CD4-positive, CD25-positive, alpha-beta regulatory T cell (primary cell): ENCODE measurements around the gene NOTUM. TPM values are rescaled to one million over a fixed set of nuclear protein-coding genes. Genes with fewer than 3 reads are reported as not detected.

ENCODE experiments used
- ATAC-seq, 2 donors: fragments of 150-1000 bp; cut with Tn5 transposase; one replicate each; pipeline ENCODE4 v1.10.0; 2021; ENCODE audit warnings: low read depth in 2 of 2, moderate number of reproducible peaks in 2 of 2, moderate library complexity in 1 of 2
- DNase-seq, 3 donors: peaks; one replicate each; pipeline versions ENCODE4 v3.0.0 to v3.0.0-alpha.2; 2012 to 2022; ENCODE audit warnings: mixed read lengths in 1 of 3
- H3K27ac ChIP-seq: one replicate; pipeline ENCODE4 v1.7.0; 2013; ENCODE audit warnings: mild to moderate bottlenecking, low read length; ENCODE audit not compliant: insufficient read depth, poor library complexity, severe bottlenecking
- H3K27me3 ChIP-seq: one replicate; pipeline ENCODE4 v1.7.0; 2013; ENCODE audit warnings: low read length; ENCODE audit not compliant: control insufficient read depth, insufficient read depth
- H3K36me3 ChIP-seq: one replicate; pipeline ENCODE4 v1.7.0; 2013; ENCODE audit warnings: mild to moderate bottlenecking, low read length, moderate library complexity; ENCODE audit not compliant: control insufficient read depth, insufficient read depth
- H3K4me1 ChIP-seq: 2 replicates; pipeline ENCODE4 v1.7.0; 2013; ENCODE audit warnings: mild to moderate bottlenecking, low read length; ENCODE audit not compliant: insufficient read depth, control insufficient read depth, poor library complexity, severe bottlenecking
- H3K4me3 ChIP-seq: one replicate; pipeline ENCODE4 v1.7.0; 2013; ENCODE audit warnings: low read depth, mild to moderate bottlenecking, low read length, moderate library complexity
- H3K9me3 ChIP-seq, 2 experiments: 1 replicate in 1 of 2; 2 replicates in 1 of 2; pipeline ENCODE4 v1.7.0; 2013; ENCODE audit warnings: low read length in 2 of 2, mild to moderate bottlenecking in 1 of 2, moderate library complexity in 1 of 2; ENCODE audit not compliant: control insufficient read depth in 2 of 2
- H3K27ac Mint-ChIP-seq, 3 donors: one replicate each; pipeline ENCODE4 v1.8.0; 2020 to 2022; ENCODE audit warnings: mild to moderate bottlenecking in 3 of 3, mixed read lengths in 3 of 3, moderate library complexity in 2 of 3
- H3K27me3 Mint-ChIP-seq: one replicate; pipeline ENCODE4 v1.8.0; 2022; ENCODE audit warnings: mild to moderate bottlenecking, mixed read lengths
- H3K36me3 Mint-ChIP-seq: one replicate; pipeline ENCODE4 v1.8.0; 2020; ENCODE audit warnings: mixed read lengths
- H3K4me1 Mint-ChIP-seq, 4 donors: one replicate each; pipeline ENCODE4 v1.8.0; 2020 to 2022; ENCODE audit warnings: mixed read lengths in 4 of 4, mild to moderate bottlenecking in 1 of 4
- H3K4me3 Mint-ChIP-seq, 4 donors: one replicate each; pipeline ENCODE4 v1.8.0; 2020 to 2022; ENCODE audit warnings: mild to moderate bottlenecking in 4 of 4, mixed read lengths in 4 of 4, moderate library complexity in 3 of 4
- H3K9me3 Mint-ChIP-seq, 7 donors: one replicate each; pipeline ENCODE4 v1.8.0; 2020 to 2022; ENCODE audit warnings: mixed read lengths in 7 of 7, mild to moderate bottlenecking in 3 of 7, moderate library complexity in 2 of 7
- polyA plus RNA-seq, 4 donors: library from polyadenylated mRNA; unstranded; fragments of 300-500 nt; fragmentation: Illumina TruSeq; gene quantifications; one replicate each; pipeline ENCODE4 v1.2.3, GENCODE V29; 2021
- total RNA-seq: library from RNA; stranded (reverse); gene quantifications from one replicate; pipeline ENCODE4 v1.2.3, GENCODE V29; 2022

NOTUM gene
- total and polyA plus RNA-seq, 5 donors from 2014 or later: 0.09 to 0.17 TPM; not detected in 3

GRCh38 chr17:81993729-81994592, 33.0 kb upstream of the NOTUM start:
- H3K4me3 Mint-ChIP-seq: no peak overlapping the region
- no peaks in the 10 kb centered on the region for H3K36me3 ChIP-seq

DNA sequence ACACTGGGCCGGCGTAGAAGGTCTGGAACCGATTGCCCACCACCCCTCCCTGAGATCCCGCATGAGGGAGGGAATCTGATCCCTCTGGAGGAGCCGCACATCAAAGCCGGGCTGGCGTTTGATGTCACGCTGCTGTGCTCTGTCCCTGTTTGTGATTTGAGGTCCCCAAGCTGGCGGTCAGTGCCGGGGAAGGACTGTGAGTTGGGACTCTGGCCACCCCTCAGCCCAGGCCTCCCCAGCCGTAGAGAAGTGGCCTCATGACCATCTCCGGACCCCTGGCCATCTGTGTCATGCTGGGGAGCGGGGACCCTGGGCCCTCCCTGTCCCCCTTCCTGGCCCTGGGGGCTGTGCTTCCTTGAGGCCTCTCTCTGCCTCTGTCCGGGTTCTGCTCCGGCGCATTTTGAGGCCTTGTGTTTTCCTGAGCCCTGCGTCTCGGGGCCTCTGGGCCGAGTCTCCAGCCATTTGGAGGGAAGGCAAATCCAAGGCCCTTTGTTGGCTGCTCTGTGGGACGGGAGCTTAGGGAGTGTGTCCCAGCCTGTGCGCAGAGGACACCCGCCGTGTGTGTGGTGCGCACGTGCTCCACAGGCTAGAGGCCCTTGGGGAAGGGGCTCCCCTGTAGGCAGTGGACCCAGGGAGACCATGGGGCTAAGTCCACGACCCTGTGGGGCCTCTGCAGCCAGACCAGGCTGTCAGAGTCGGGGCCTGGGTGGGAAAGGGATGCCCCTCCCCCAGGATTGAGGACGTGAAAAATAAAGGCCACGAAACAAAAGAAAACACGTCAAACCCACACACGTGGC, 31.5 kb upstream of the NOTUM start:
- Mint-ChIP-seq H3K36me3 (no peaks in the 10 kb centered on the region), H3K4me1 (peaks cover 0 to 6% (median 2%) of the 10 kb centered on the region in 4 donors), H3K4me3 (peak overlapping the region in 1 of 4 donors; percentile 10), H3K27ac (no peak overlapping the region), H3K9me3 (peaks cover 0 to 1% (median 0%) of the 10 kb centered on the region in 7 donors), H3K27me3 (no peaks in the 10 kb centered on the region)
- no peaks in the 10 kb centered on the region for H3K36me3 ChIP-seq
- ATAC-seq: no peak
- no peak overlapping the region for H3K27ac ChIP-seq
- no peaks in the 10 kb centered on the region for H3K4me1 ChIP-seq
- H3K27me3 ChIP-seq: no peaks in the 10 kb centered on the region
- no peak overlapping the region for H3K4me3 ChIP-seq
- DNase-seq: no peak
- H3K9me3 ChIP-seq: no peaks in the 10 kb centered on the region

More at GRCh38 chr17:81993729-81994592, 33.0 kb upstream of the NOTUM start:
- DNase-seq (no peak), ATAC-seq (no peak)
- Mint-ChIP-seq H3K27ac (peak overlapping the region in 1 of 3 donors; percentile 14), H3K9me3 (peaks cover 0 to 1% (median 0%) of the 10 kb centered on the region in 7 donors), H3K4me1 (peaks cover 0 to 6% (median 2%) of the 10 kb centered on the region in 4 donors), H3K27me3 (no peaks in the 10 kb centered on the region), H3K36me3 (no peaks in the 10 kb centered on the region)
- H3K27me3 ChIP-seq: no peaks in the 10 kb centered on the region
- H3K9me3 ChIP-seq: no peaks in the 10 kb centered on the region
- no peak overlapping the region for H3K27ac ChIP-seq
- no peaks in the 10 kb centered on the region for H3K4me1 ChIP-seq
- no peak overlapping the region for H3K4me3 ChIP-seq

- Mint-ChIP-seq H3K27ac (no peak overlapping the region), H3K36me3 (no peaks in the 10 kb centered on the region), H3K4me3 (no peak overlapping the region), H3K27me3 (no peaks in the 10 kb centered on the region), H3K9me3 (peaks cover 0 to 1% (median 0%) of the 10 kb centered on the region in 7 donors), H3K4me1 (peaks cover 0 to 9% (median 2%) of the 10 kb centered on the region in 4 donors)
- Histone ChIP-seq H3K27ac (no peak overlapping the region), H3K36me3 (no peaks in the 10 kb centered on the region), H3K4me3 (no peak overlapping the region), H3K4me1 (no peaks in the 10 kb centered on the region), H3K9me3 (no peaks in the 10 kb centered on the region), H3K27me3 (no peaks in the 10 kb centered on the region)
- DNase-seq (no peak), ATAC-seq (no peak)
These were observed 30.8 kb upstream of the NOTUM start for GRCh38 chr17:81991684-81992305.

DNA sequence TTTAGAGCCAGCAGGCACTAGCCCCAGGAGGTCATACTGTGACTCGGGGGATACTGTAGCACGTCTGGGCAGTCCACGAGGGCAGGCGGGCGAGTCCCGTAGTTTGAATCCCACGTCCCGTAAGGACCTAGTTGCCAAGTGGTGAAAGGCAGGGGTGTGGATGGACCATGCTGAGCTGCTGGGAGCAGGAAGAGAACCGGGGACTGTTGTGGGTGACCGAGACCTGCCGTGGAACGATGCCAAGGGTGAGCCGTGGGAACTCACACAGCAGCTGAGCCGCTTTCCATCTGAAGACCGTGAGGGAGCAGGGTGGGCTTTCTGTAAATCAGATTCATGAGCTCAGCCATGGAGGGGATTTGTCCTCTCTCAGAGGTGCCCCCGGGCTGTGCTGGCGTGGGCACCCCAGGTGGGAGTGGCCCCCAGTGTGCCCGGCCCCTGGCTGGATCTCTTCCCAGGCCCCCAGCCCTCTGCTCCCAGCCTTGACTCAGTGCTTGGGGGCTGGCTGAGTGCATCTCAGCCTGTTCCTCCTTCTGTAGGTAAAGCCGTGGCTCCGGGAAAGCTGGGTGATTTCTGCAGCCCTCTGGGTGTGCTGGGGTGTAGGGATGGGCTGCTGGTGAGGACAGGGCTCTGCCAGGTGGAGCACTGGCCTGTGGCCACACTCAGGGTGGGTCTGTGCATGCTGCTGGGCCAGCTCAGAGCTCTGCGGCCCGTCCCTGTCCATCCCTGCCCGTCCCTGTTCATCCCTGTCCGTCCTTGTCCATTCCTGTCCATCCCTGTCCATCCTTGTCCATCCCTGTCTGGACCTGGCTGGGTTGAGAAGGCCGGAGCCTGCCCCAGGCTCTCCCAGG, 30.1 kb upstream of the NOTUM start:
- H3K4me1 ChIP-seq: no peaks in the 10 kb centered on the region
- Mint-ChIP-seq H3K27ac (no peak overlapping the region), H3K4me3 (no peak overlapping the region), H3K4me1 (peaks cover 0 to 9% (median 2%) of the 10 kb centered on the region in 4 donors), H3K9me3 (peaks cover 0 to 1% (median 0%) of the 10 kb centered on the region in 7 donors), H3K27me3 (no peaks in the 10 kb centered on the region), H3K36me3 (no peaks in the 10 kb centered on the region)
- H3K9me3 ChIP-seq: no peaks in the 10 kb centered on the region
- ATAC-seq (peak in 1 of 2 donors; percentile 9), DNase-seq (no peak)
- no peaks in the 10 kb centered on the region for H3K27me3 ChIP-seq
- H3K4me3 ChIP-seq: no peak overlapping the region
- H3K27ac ChIP-seq: no peak overlapping the region
- H3K36me3 ChIP-seq: no peaks in the 10 kb centered on the region

DNA sequence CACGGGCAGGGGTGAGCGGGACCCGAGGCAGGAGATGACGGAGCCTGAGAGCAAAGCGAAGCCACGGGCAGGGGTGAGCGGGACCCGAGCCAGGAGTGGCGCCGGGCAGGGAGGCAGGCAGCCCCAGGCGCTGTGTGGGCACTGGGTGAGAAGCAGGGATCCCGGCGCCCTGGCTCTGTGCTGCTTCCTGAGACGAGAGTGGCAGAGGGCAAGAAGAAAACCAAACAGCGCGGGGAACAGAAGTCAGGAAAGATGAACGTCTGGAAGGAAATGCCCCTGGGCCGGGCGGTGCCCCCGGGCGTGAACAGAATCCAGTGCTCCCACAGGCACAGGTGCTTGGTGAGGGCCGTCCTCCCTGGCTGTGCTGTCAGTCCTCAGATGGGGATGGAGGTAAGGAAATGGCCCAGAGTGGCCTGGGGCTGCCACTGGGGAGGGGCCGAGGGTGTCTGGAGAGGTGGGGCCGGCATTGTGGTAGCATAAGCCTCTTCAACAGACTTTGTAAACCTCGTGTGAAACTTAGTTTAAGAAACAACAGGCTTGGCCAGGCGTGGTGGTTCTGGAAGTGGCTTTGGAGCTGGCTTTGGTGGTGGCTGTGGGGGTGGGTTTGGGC, 26.3 kb upstream of the NOTUM start:
- Mint-ChIP-seq H3K36me3 (peaks cover 10% of the 10 kb centered on the region), H3K4me1 (peaks cover 4 to 21% (median 9%) of the 10 kb centered on the region in 4 donors), H3K4me3 (no peak overlapping the region), H3K9me3 (no peaks in the 10 kb centered on the region), H3K27ac (no peak overlapping the region), H3K27me3 (no peaks in the 10 kb centered on the region)
- no peak overlapping the region for H3K4me3 ChIP-seq
- no peak for ATAC-seq
- H3K27me3 ChIP-seq: no peaks in the 10 kb centered on the region
- no peak overlapping the region for H3K27ac ChIP-seq
- no peaks in the 10 kb centered on the region for H3K4me1 ChIP-seq
- DNase-seq: no peak
- peaks cover 9% of the 10 kb centered on the region for H3K36me3 ChIP-seq
- no peaks in the 10 kb centered on the region for H3K9me3 ChIP-seq

DNA sequence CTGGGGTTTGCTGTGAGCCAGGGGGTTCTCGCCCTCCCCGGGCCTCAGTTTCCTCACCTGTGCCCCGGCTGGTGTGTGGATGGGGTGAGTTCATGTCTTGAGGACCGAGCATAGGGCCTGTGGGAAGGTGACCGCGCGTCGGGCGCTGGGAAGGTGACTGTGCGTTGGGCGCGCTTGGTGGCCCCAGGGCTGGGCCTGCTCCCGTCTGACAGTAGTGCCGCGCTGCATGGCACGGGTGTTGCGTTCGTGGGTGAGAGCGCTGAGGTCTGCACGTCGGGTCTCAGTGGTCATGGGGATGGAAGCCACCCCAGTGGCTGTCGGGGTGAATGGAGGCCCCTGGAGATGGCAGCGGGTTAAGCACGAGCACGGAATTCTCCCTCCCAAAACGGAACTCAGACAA, 25.6 kb upstream of the NOTUM start:
- Mint-ChIP-seq H3K9me3 (no peaks in the 10 kb centered on the region), H3K36me3 (peaks cover 11% of the 10 kb centered on the region), H3K4me3 (no peak overlapping the region), H3K4me1 (peaks cover 4 to 23% (median 9%) of the 10 kb centered on the region in 4 donors), H3K27ac (peak overlapping the region in 1 of 3 donors; percentile 75), H3K27me3 (no peaks in the 10 kb centered on the region)
- Histone ChIP-seq H3K27me3 (no peaks in the 10 kb centered on the region), H3K9me3 (no peaks in the 10 kb centered on the region), H3K27ac (no peak overlapping the region), H3K4me1 (no peaks in the 10 kb centered on the region), H3K36me3 (peaks cover 9% of the 10 kb centered on the region), H3K4me3 (no peak overlapping the region)
- ATAC-seq (no peak), DNase-seq (no peak)
